ENCODE measurements around the gene NCAPD2.

DNA sequence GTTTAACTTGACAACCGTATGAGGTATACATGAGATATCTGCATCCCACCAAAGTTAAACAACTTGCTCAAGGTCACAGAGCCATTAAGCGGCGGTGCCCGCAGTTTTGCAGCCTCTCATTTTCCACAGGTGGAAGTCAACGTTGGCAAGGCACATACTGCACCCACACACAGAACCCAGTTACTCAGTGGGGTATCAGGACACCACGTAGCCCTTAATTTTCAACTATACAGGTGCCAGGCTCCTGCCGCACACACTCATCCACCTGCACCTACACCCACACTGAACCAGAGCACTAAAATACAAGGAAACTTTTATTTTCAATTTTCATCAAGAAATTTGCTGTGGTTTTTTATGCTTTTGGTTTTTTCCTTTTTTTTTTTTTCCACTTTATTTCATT, 75.9 kb downstream of the NCAPD2 start:
- TF ChIP-seq, protein P1, sequence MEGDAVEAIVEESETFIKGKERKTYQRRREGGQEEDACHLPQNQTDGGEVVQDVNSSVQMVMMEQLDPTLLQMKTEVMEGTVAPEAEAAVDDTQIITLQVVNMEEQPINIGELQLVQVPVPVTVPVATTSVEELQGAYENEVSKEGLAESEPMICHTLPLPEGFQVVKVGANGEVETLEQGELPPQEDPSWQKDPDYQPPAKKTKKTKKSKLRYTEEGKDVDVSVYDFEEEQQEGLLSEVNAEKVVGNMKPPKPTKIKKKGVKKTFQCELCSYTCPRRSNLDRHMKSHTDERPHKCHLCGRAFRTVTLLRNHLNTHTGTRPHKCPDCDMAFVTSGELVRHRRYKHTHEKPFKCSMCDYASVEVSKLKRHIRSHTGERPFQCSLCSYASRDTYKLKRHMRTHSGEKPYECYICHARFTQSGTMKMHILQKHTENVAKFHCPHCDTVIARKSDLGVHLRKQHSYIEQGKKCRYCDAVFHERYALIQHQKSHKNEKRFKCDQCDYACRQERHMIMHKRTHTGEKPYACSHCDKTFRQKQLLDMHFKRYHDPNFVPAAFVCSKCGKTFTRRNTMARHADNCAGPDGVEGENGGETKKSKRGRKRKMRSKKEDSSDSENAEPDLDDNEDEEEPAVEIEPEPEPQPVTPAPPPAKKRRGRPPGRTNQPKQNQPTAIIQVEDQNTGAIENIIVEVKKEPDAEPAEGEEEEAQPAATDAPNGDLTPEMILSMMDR (IDR thresholded peaks at IDR 0.05) = no peak
- TF ChIP-seq POLR2A (IDR thresholded peaks at IDR 0.05) = no peak
